HG02798 (cell line): ENCODE data around the gene BTBD6.
"Not testable (repeated sequence)": the region's sequence is repeated elsewhere in the genome, so short reads cannot be mapped to it uniquely, and the experiment has no call there.

Experiments used
- ATAC-seq: cut with Tn5 transposase; IDR thresholded peaks from one replicate; pipeline ENCODE4 v1.9.1; 2021; ENCODE audit warnings: mild to moderate bottlenecking; ENCODE audit not compliant: unreplicated experiment, poor library complexity

Gene BTBD6

GRCh38 chr14:105261781-105262180 is 13.4 kb downstream of the BTBD6 start:
- no peak for ATAC-seq

GRCh38 chr14:105267820-105268548 is 19.7 kb downstream of the BTBD6 start:
- ATAC-seq, result no peak

- ATAC-seq, result no peak
Measured at GRCh38 chr14:105268736-105269354, 20.5 kb downstream of the BTBD6 start.

GRCh38 chr14:105269405-105269804 is 21.1 kb downstream of the BTBD6 start:
- no peak for ATAC-seq

GRCh38 chr14:105271224-105271890 is 23.0 kb downstream of the BTBD6 start:
- no peak for ATAC-seq

- ATAC-seq, result no peak
Measured at GRCh38 chr14:105272623-105273022, 24.3 kb downstream of the BTBD6 start.

- ATAC-seq, result no peak
Measured at GRCh38 chr14:105273062-105273461, 24.7 kb downstream of the BTBD6 start.

DNA sequence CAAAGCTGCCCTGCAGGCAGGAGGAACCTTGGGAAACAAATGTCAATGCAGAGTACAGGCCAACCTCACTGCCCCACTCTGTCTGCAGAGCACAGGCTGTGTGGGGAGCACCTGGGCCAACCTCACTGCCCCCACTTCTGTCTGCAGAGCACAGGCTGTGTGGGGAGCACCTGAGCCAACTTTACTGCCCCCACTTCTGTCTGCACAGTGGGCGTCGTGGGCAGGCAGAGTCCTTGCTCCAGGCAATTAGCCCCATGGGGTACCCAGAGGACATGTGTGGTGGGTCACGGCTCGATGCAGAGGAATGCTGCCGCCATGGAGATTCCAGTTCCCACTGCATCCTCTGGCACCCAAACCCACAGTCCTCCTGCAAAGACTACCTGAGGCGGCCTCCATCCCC is 26.3 kb downstream of the BTBD6 start:
- ATAC-seq, result no peak

DNA sequence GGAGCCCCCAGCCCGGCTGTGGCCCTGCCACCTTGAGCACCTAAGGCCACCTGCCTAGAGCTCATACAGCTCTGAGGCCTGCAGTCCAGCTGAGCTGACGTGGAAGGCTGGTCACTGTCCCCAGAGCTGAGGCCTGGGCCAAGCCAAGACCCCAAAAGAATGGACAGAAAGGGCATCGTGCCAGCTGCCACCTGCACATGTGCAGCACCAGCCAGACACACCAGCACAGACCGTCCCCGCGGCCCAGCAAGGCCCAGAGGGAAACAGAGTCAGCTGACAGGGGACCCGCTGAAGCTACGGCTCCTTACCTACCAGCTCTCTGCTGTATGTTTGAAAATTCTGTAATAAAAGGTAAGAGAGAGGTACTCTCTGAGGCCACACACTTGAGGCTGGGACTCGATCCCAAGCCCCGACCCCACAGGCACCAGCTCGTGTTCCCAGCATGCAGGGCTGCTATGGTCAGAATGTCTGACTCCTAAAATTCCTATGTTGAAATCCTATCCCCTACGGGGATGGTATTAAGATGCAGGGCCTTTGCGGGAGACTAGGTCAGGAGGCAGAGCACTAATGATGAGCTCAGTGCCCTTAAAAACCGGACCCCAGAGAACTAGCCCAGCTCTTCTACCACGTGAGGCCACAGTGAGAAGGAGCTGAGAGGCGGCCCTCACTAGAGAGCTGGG is 27.1 kb downstream of the BTBD6 start:
- ATAC-seq, result no peak

GRCh38 chr14:105277448-105277847 is 29.1 kb downstream of the BTBD6 start:
- ATAC-seq, result not testable (repeated sequence)

DNA sequence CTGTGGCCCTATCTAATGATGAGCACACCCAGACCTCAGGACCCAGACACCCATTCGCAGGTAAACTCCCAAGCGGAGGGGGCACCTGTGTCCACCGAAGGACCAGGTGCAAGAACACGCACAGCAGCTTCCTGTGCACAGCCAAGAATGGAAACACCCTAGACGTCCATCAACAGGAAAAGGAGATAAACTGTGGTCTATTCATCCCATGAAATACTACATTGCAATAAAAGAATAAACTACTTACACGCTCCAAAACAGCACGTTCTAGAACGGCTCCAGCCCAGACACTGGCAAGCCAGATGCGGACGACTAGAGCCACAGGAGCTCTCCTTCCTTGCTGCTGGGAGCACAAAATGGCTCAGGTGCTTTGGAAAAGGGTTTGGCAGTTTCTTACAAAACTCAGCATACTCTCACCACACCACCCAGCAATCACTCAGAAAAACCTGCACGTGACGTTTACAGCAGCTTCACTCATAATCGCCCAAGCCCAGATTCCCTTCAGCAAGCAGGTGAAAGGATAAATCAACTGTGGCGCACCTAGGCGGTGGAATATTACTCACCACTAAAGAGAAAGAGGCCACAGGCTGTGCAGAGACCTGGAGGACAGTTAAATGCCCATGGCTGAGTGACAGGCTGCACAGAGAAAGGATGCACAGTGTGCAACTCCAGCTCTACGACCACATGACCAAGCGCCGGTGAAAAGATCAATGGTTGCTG is 31.5 kb downstream of the BTBD6 start:
- ATAC-seq, result no peak

- ATAC-seq, result no peak
Measured at GRCh38 chr14:105280525-105280924, 32.2 kb downstream of the BTBD6 start.

- no peak for ATAC-seq
Measured at GRCh38 chr14:105281371-105282097, 33.2 kb downstream of the BTBD6 start.

DNA sequence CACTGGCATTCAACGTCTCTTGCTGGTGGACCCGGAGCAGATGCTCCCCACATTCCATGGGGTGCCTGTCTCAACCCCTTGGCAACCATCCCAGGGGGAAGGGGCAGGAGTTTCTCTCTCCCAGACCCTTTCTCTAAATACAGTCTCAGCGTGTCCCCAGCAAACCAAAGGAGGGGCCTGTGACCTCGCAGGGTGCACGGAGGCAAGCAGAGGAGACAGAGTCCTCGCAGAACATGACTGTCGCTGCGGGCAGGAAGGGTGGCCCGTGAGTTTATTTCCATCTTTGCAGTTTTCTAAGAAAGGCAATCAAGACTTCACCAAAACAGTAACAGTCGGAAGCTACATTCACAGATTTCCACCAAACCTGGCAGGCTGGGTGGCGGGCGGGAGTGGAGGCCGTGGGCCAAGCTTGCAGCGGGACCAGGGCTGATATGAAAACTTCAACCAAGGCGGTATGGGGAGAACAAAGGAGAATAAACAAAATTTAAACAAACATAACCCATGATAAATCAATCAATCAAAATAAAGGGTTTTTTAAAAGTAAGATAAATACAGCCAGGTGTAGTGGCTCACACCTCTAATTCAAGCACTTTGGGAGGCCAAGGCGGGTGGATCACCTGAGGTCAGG is 33.9 kb downstream of the BTBD6 start:
- no peak for ATAC-seq

GRCh38 chr14:105283028-105283427 is 34.7 kb downstream of the BTBD6 start:
- ATAC-seq, result no peak

DNA sequence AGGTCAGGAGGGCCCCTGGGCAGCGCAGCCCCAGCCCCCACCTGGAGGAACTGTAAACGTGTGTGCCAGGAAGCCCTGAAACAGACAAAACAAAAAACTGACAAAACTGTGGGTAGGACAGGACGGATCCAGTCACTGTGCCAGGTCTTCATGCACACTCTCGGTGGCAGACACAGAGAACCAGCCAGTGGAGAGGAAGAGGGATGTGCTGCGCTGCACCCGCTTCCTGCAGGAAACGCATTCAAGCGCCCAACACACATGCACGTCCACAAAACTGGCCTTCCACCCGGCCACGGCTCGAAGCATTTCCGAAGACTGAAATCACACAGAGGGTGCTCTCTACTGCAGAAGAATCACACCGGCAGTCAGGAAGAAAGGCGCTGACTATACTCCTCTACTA is 35.6 kb downstream of the BTBD6 start:
- ATAC-seq, result no peak

- no peak for ATAC-seq
Measured at GRCh38 chr14:105285174-105285573, 36.8 kb downstream of the BTBD6 start.

DNA sequence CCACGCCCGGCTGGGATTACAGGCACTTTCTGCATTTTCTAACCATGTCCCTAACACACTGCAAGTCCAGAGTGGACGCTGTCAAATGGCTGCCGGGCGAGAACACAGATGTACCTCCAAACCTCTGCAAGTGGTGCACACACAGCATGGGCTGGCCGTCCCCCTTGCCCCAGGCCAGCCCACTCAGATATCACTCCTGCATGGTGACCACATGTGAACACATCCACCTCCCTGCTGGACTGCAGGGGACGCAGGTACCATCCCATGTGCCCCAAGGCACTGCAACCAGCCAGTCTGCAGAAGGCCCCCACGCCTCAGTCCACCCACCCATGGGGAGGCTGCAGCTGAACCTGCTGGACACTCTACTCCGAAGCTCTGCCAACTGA is 38.4 kb downstream of the BTBD6 start:
- ATAC-seq, result no peak
